ENCODE data around the gene MBNL1. TPM values are rescaled to one million over a fixed set of nuclear protein-coding genes. Genes with fewer than 3 reads are reported as not detected.

MBNL1 gene
- total RNA-seq, 1 donor = 465 TPM

DNA sequence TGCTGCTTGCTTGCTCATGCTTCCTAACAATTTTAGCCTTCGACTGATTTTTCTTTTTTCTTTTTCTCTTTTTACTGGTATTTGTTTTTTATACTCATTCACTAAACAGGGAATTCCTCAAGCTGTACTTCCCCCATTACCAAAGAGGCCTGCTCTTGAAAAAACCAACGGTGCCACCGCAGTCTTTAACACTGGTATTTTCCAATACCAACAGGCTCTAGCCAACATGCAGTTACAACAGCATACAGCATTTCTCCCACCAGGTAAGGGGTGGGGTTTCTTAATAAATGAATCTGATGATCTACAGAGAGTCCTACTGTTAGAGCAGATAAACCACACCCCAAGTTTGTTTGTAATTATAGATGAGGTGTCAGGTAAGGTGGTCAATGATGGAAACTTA is 178.8 kb downstream of the MBNL1 start:
- no peak overlapping the region for H3K4me3 ChIP-seq (ENCODE audit: low read depth, low read length)
- no peak for DNase-seq (ENCODE audit: low read depth)
- TF ChIP-seq, protein P1, sequence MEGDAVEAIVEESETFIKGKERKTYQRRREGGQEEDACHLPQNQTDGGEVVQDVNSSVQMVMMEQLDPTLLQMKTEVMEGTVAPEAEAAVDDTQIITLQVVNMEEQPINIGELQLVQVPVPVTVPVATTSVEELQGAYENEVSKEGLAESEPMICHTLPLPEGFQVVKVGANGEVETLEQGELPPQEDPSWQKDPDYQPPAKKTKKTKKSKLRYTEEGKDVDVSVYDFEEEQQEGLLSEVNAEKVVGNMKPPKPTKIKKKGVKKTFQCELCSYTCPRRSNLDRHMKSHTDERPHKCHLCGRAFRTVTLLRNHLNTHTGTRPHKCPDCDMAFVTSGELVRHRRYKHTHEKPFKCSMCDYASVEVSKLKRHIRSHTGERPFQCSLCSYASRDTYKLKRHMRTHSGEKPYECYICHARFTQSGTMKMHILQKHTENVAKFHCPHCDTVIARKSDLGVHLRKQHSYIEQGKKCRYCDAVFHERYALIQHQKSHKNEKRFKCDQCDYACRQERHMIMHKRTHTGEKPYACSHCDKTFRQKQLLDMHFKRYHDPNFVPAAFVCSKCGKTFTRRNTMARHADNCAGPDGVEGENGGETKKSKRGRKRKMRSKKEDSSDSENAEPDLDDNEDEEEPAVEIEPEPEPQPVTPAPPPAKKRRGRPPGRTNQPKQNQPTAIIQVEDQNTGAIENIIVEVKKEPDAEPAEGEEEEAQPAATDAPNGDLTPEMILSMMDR (IDR thresholded peaks at IDR 0.05; ENCODE audit: insufficient read depth, low read length) = no peak

DNA sequence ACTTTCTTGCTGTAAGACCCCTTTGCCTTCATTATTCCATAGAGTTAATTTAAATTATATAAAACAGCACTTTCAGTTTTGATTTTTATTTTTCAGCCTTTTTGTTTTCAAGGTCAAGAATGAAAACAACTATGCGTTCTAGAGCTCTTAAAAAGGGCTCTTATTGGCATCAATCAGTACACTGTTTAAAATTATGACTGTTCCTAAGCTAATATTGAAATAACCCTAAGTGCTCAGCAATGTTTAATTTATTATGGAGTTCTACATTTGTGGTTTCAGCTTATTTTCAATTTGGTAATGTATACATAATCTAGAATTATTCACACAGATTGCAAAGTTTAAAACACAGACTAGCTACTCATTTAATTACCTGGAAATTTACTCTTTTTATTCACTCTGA is 179.4 kb downstream of the MBNL1 start:
- no peak for DNase-seq (ENCODE audit: low read depth)
- TF ChIP-seq, protein P1 (IDR thresholded peaks at IDR 0.05; ENCODE audit: insufficient read depth, low read length) = no peak
- H3K4me3 ChIP-seq (ENCODE audit: low read depth, low read length) = no peak overlapping the region

DNA sequence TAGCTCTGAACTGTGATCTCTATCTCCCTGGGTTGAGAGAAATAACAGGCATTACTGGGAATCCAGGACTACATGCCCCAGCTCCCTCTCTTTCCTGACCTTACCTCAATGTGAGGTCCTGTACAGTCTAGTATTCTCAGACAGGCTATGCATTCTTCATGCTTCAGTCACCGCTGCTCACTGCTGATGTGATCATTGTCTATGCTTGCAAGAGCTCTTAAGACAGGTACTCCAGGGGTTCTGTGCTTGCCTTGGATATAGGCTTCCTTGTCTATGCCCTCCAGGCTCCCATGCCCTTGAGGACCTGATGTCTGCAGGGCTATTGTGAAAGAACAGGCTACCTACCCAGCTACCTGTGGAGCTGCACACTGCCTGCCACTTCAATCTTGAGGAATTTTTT is 183.6 kb downstream of the MBNL1 start:
- DNase-seq (ENCODE audit: low read depth) = no peak
- TF ChIP-seq, protein P1 (IDR thresholded peaks at IDR 0.05; ENCODE audit: insufficient read depth, low read length) = no peak
- H3K4me3 ChIP-seq (ENCODE audit: low read depth, low read length) = no peak overlapping the region

DNA sequence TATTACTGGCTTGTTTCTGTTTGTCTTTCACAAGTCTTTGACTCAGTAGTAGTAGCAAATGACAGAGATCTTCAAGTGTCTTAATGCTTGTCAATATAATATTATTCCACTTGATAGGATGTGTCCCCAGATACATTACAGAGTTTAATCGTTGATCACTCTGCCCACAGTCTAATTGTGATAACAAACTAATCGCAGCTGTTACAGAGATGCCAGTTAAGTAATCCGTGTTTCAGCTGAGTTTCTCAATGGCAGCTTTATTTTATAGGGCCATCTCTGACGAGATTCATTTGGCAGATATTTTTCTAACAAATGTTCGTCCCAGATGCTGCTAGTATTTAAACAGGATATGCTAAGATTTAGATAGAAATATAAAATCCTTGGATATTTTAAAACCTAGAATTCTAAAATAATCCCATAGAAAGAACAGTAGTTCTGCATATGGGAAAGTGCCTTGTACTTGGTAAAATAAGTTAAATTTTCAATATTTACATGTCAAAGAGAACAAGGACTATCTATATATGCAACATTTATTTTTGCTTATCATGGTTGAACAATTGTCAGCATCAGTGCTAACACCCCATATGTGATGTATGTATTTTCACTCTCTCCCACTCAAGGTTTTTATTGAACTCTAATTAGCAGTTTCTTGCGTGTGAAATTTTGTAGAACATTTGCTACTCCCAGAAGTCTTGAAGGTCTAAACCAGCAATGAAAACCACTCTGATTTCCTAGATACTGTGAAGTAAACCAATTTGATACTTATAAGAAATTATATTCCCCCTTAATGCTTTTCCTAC is 185.5 kb downstream of the MBNL1 start:
- TF ChIP-seq, protein P1 (IDR thresholded peaks at IDR 0.05; ENCODE audit: insufficient read depth, low read length) = no peak
- DNase-seq (ENCODE audit: low read depth) = no peak
- H3K4me3 ChIP-seq (ENCODE audit: low read depth, low read length) = no peak overlapping the region

DNA sequence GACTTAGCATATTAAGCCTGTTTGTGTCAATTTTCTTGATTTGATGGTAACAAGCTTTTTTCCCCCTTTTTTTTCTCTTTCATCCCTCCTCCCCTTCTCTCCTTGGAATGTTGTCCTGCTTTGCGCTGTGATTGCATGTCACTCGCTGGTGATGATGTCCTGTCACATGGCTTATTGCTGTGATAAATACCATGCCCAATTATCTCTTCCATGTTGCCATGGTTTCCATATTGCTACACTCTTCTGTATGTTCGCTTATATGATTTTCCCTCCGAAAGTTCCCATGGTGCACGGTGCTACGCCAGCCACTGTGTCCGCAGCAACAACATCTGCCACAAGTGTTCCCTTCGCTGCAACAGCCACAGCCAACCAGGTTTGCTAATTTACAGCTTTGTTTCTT is 187.3 kb downstream of the MBNL1 start:
- TF ChIP-seq, protein P1 (IDR thresholded peaks at IDR 0.05; ENCODE audit: insufficient read depth, low read length) = no peak
- no peak overlapping the region for H3K4me3 ChIP-seq (ENCODE audit: low read depth, low read length)
- no peak for DNase-seq (ENCODE audit: low read depth)

DNA sequence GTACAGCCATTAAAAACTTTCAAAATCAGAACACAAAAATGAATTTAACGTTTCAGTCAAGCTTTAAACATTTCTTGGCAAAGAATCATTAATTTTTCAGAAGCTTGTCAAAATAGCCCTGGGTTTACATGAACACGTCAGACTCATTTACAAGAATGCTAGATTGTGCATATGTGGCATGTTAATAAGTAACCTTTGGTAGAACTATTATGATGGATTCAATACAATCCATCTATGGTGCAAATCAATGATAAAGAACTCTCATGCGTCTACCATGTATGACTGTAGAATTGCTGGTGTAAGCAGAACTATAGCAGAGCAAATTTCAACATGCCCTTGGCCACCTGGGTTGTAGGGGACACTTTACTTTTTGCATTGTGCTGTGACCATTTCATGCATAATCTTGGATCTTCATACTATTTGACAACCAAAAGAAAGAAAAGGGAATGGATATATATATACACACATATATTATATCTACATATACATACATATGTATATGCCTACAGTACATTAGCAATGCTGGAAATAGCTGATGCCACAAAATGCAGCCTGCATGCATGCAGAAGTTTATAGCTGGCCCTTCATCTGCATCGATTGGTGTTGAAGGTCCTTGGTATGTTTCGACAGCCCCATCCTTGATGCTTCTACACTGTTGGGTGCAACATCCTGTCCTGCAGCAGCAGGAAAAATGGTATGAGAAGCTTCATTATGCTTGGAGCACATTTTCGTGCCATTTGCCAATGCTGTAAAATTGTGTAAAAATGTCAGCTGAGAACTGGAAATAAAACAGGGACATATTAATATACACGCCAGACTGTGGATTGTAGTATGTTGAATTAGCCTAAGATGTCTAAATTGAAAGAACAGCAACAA is 189.0 kb downstream of the MBNL1 start:
- TF ChIP-seq, protein P1 (IDR thresholded peaks at IDR 0.05; ENCODE audit: insufficient read depth, low read length) = no peak
- H3K4me3 ChIP-seq (ENCODE audit: low read depth, low read length) = no peak overlapping the region
- no peak for DNase-seq (ENCODE audit: low read depth)

All from fibroblast of the aortic adventitia (primary cell).